Skin of body (tissue), 2 donors: ENCODE data around the gene TGM4. TPM values are rescaled to one million over a fixed set of nuclear protein-coding genes. Genes with fewer than 3 reads are reported as not detected.
A peak's percentile ranks its signal among the peaks of the same experiment; 100 is the strongest.
"Not testable (repeated sequence)": the region's sequence is repeated elsewhere in the genome, so short reads cannot be mapped to it uniquely, and the experiment has no call there.

Experiments used
- DNase-seq: peaks from one replicate; lab custom pipeline; 2025; lab: John Stamatoyannopoulos, UW
- total RNA-seq: library from RNA; depleted of rRNA; stranded (reverse); fragments of >200 nt; gene quantifications from one replicate; pipeline ENCODE4 v1.2.3, GENCODE V29; 2014

The TGM4 gene
- total RNA-seq: not detected

- no peak for DNase-seq
These were observed at the start of gene TGM4 for GRCh38 chr3:44874308-44874707. TGM4 (plus strand) TSS chr3:44874608; CDS start chr3:44874679, 71 bp downstream.

- DNase-seq: no peak
These were observed 49.0 kb upstream of the TGM4 start for GRCh38 chr3:44825264-44825925.

- DNase-seq: no peak
These were observed 47.2 kb upstream of the TGM4 start for GRCh38 chr3:44827196-44827595.

- no peak for DNase-seq
These were observed 43.2 kb upstream of the TGM4 start for GRCh38 chr3:44831232-44831631.

- DNase-seq: no peak
These were observed 42.4 kb upstream of the TGM4 start for GRCh38 chr3:44832032-44832431.

- DNase-seq: no peak
These were observed 41.4 kb upstream of the TGM4 start for GRCh38 chr3:44832965-44833364.

- no peak for DNase-seq
These were observed 41.0 kb upstream of the TGM4 start for GRCh38 chr3:44833394-44833793.

- no peak for DNase-seq
These were observed 38.7 kb upstream of the TGM4 start for GRCh38 chr3:44835684-44836083.

GRCh38 chr3:44842376-44842775 is 32.0 kb upstream of the TGM4 start:
- no peak for DNase-seq

- DNase-seq: peak; percentile 3
These were observed 28.6 kb upstream of the TGM4 start for GRCh38 chr3:44845528-44846520.

GRCh38 chr3:44848634-44849033 is 25.8 kb upstream of the TGM4 start:
- DNase-seq: no peak

- not testable (repeated sequence) for DNase-seq
These were observed 17.7 kb upstream of the TGM4 start for GRCh38 chr3:44856663-44857062.

GRCh38 chr3:44860117-44860516 is 14.3 kb upstream of the TGM4 start:
- DNase-seq: no peak

GRCh38 chr3:44861412-44862225 is 12.8 kb upstream of the TGM4 start, which contains the start of gene TMEM42:
TMEM42 (plus strand) TSS chr3:44861912; CDS start chr3:44861925, 13 bp downstream.
- DNase-seq: peak; percentile 88

GRCh38 chr3:44862226-44862637 is 12.2 kb upstream of the TGM4 start:
- no peak for DNase-seq

- DNase-seq: no peak
These were observed 9.0 kb upstream of the TGM4 start for GRCh38 chr3:44865272-44866035.

- no peak for DNase-seq
These were observed 6.8 kb upstream of the TGM4 start for GRCh38 chr3:44867421-44868111.

GRCh38 chr3:44870375-44871061 is 3.9 kb upstream of the TGM4 start:
- no peak for DNase-seq

- no peak for DNase-seq
These were observed 1.2 kb downstream of the TGM4 start for GRCh38 chr3:44875596-44875995.

- DNase-seq: no peak
These were observed 2.9 kb downstream of the TGM4 start for GRCh38 chr3:44877333-44877732.
